GM12878 (cell line): ENCODE results near the gene IQUB. TPM values are rescaled to one million over a fixed set of nuclear protein-coding genes. Genes with fewer than 3 reads are reported as not detected.

Experiments
- ATAC-seq: fragments of 200-7000 bp; cut with Tn5 transposase; 3 replicates; pipeline ENCODE4 v1.9.1; 2020; ENCODE audit warnings: mild to moderate bottlenecking, moderate library complexity
- BruUV-seq: library from RNA; stranded (reverse); fragments of 400-500 nt; replicated peaks from 2 replicates; lab custom pipeline; 2021; lab: Mats Ljungman, UMichigan
- CTCF ChIA-PET: fragments of 300-600 bp; sonication (Branson Sonifier 250); formaldehyde crosslinking; extraction: SDS; loops from one replicate; lab custom pipeline; 2021; ENCODE audit warnings: inconsistent platforms; lab: Yijun Ruan, JAX
- POLR2A ChIA-PET: fragments of 350-600 bp; formaldehyde crosslinking; extraction: SDS; loops from one replicate; lab custom pipeline; 2021; ENCODE audit warnings: inconsistent platforms; lab: Charles Lee
- RAD21 ChIA-PET: fragments of 300-600 bp; sonication (Branson Sonifier 250); formaldehyde crosslinking; loops from one replicate; lab custom pipeline; 2023; ENCODE audit warnings: antibody characterized with exemption; ENCODE audit not compliant: unreplicated experiment; lab: Charles Lee
- SMC1A ChIA-PET: fragments of 300-600 bp; sonication (Branson Sonifier 250); formaldehyde crosslinking; loops from one replicate; lab custom pipeline; 2023; ENCODE audit not compliant: unreplicated experiment, uncharacterized antibody; lab: Charles Lee
- DNase-seq: peaks from one replicate; pipeline ENCODE4 v3.0.0-alpha.2; 2011; ENCODE audit warnings: low read depth, low spot score
- FAIRE-seq: peaks from 3 replicates; lab custom pipeline; 2011; peaks lifted over from hg19 to GRCh38; lab: Jason Lieb, UNC
- H2AFZ ChIP-seq: 2 replicates; pipeline ENCODE4 v1.6.0; 2011; ENCODE audit warnings: low read depth, low read length, control low read depth; ENCODE audit not compliant: control insufficient read depth
- H3K27ac ChIP-seq: 2 replicates; pipeline ENCODE4 v1.5.1; 2011; ENCODE audit warnings: control low read depth; ENCODE audit not compliant: control insufficient read depth, insufficient read depth
- H3K27me3 ChIP-seq, 2 experiments: replicated peaks in 1 of 2; 2 replicates each; pipeline versions ENCODE4 v1.6.0 to v1.6.1; 2011; ENCODE audit warnings: low read length in 1 of 2; ENCODE audit not compliant: control insufficient read depth in 2 of 2, insufficient read depth in 2 of 2
- H3K36me3 ChIP-seq, 2 experiments: 2 replicates each; pipeline ENCODE4 v1.5.1; 2011; ENCODE audit warnings: low read length in 1 of 2; ENCODE audit not compliant: control insufficient read depth in 2 of 2, insufficient read depth in 2 of 2
- H3K4me1 ChIP-seq: 2 replicates; pipeline ENCODE4 v1.6.1; 2011; ENCODE audit warnings: mild to moderate bottlenecking, low read length, moderate library complexity, mixed read lengths; ENCODE audit not compliant: control insufficient read depth, insufficient read depth
- H3K4me2 ChIP-seq: 2 replicates; pipeline ENCODE4 v1.6.0; 2011; ENCODE audit warnings: control low read depth; ENCODE audit not compliant: control insufficient read depth, insufficient read depth
- H3K4me3 ChIP-seq: fragments of 200-600 bp; sonication (generic); 2 replicates; pipeline ENCODE4 v1.5.1; 2016
- H3K79me2 ChIP-seq: 2 replicates; pipeline ENCODE4 v1.6.0; 2011; ENCODE audit warnings: low read length; ENCODE audit not compliant: control insufficient read depth, insufficient read depth
- H3K9ac ChIP-seq: 2 replicates; pipeline ENCODE4 v1.8.0; 2011; ENCODE audit warnings: low read length, control low read depth, mixed read lengths; ENCODE audit not compliant: control insufficient read depth, insufficient read depth
- H3K9me3 ChIP-seq: replicated peaks from 3 replicates; pipeline ENCODE4 v1.5.1; 2011; ENCODE audit warnings: mild to moderate bottlenecking, low read length; ENCODE audit not compliant: control insufficient read depth, insufficient read depth
- H4K20me1 ChIP-seq: 2 replicates; pipeline ENCODE4 v1.6.0; 2011; ENCODE audit not compliant: control insufficient read depth, insufficient read depth
- CHD4 ChIP-seq: fragments of 200-600 bp; sonication (generic); IDR thresholded peaks from 2 replicates; pipeline ENCODE4 v1.6.1; 2016; ENCODE audit warnings: mild to moderate bottlenecking
- MTA3 ChIP-seq: IDR thresholded peaks from 2 replicates; pipeline ENCODE4 v1.6.1; 2012; ENCODE audit warnings: low read length, inconsistent platforms, borderline replicate concordance
- NRF1 ChIP-seq: conservative IDR thresholded peaks from 2 replicates; pipeline ENCODE4 v1.6.1; 2011; ENCODE audit warnings: mild to moderate bottlenecking, low read depth, low read length, improper control_type of control experiment
- POLR2AphosphoS5 ChIP-seq: IDR thresholded peaks from 2 replicates; pipeline ENCODE4 v1.6.1; 2011; ENCODE audit warnings: mild to moderate bottlenecking, low read length, inconsistent platforms
- RFX5 ChIP-seq: IDR thresholded peaks from 2 replicates; pipeline ENCODE4 v1.6.1; 2011; ENCODE audit warnings: low read depth, low read length, improper control_type of control experiment
- RUNX3 ChIP-seq: IDR thresholded peaks from 2 replicates; pipeline ENCODE4 v1.6.1; 2012; ENCODE audit warnings: low read length, inconsistent platforms
- SIN3A ChIP-seq: IDR thresholded peaks from 2 replicates; pipeline ENCODE4 v1.6.1; 2012; ENCODE audit warnings: low read depth, low read length, improper control_type of control experiment
- SMARCA5 ChIP-seq: fragments of 450-650 bp; IDR thresholded peaks from 2 replicates; pipeline ENCODE4 v1.6.1; 2017; ENCODE audit warnings: mild to moderate bottlenecking
- TARDBP ChIP-seq: IDR thresholded peaks from 2 replicates; pipeline ENCODE4 v1.6.1; 2016; ENCODE audit warnings: borderline replicate concordance
- YY1 ChIP-seq: IDR thresholded peaks from 2 replicates; pipeline ENCODE4 v1.6.1; 2011; ENCODE audit warnings: low read depth, mild to moderate bottlenecking, low read length
- WGBS: methylation state at CpG from one replicate; pipeline ENCODE4 v1.1.6; 2016; ENCODE audit warnings: low lambda C conversion rate; ENCODE audit not compliant: insufficient replicate concordance, insufficient coverage; ENCODE audit errors: missing lambda C conversion rate; 5-methylcytosine and 5-hydroxymethylcytosine counted together
- in situ Hi-C: fragments of 300-500 bp; cut with MboI; formaldehyde crosslinking; loops from 9 replicates; pipeline ENCODE4 v1.14.3; 2018; ENCODE audit warnings: mixed read lengths
- intact Hi-C: fragments of 100-400 bp; cut with micrococcal nuclease; formaldehyde crosslinking; loops from one replicate; pipeline ENCODE4 v1.14.2; 2022; ENCODE audit not compliant: unreplicated experiment
- polyA plus RNA-seq, 11 experiments: library from polyadenylated mRNA; depleted of rRNA in 4 of 11; unstranded in 6 of 11; stranded (reverse) in 5 of 11; fragments of >200 nt; fragmentation: Nextera tagmentation in 4 of 11; fragmentation: Illumina TruSeq in 1 of 11; extraction: Ambion mirVana in 4 of 11; extraction: Trizol in 1 of 11; gene quantifications; 1 replicate in 1 of 11; 2 replicates in 10 of 11; pipeline versions ENCODE4 v1.2.1 to v1.2.3, GENCODE V29; 2011 to 2016; ENCODE audit warnings: inconsistent platforms in 2 of 11, missing spikeins in 2 of 11, low read depth in 1 of 11
- total RNA-seq, 4 experiments: library from RNA; depleted of rRNA in 3 of 4; stranded (reverse); fragments of >200 nt in 3 of 4; fragmentation: Illumina TruSeq in 1 of 4; extraction: Trizol in 1 of 4; gene quantifications; 2 replicates each; pipeline versions ENCODE4 v1.2.1 to v1.2.3, GENCODE V29; 2013 to 2021
- TF ChIP-seq, protein P1 (sequence below): IDR thresholded peaks from 2 replicates; pipeline ENCODE4 v1.6.1; 2012; ENCODE audit warnings: low read length, inconsistent platforms
- TF ChIP-seq, protein P2 (sequence below): fragments of 450-650 bp; IDR thresholded peaks from 2 replicates; pipeline ENCODE4 v1.6.1; 2017; ENCODE audit warnings: antibody characterized with exemption, mild to moderate bottlenecking, moderate library complexity

IQUB gene
- total and polyA plus RNA-seq, 10 of the 15 experiments (the other 5 are each of a cell fraction or from before 2014, with no cell fraction given), result 0.04 to 0.08 TPM; not detected in 8

DNA sequence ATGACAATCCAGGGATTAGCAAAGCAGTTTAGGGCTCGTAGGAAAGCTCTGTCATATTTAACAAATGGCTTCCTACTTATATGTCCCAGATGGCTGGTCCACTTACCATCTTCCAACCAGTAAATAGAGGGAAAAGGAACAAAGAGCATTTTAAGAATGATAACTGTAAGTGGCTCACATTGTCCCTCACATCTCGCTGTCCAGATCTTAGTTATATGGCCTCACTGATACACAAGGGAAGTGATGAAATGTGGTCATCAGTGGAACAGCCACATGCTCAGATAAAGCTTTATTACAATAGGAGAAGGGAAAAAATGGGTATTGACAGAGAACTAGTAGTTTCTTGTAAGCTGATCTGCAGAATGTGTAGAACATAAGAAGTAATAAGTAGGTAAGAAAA lies 35.8 kb downstream of the IQUB start:
- RAD21 ChIA-PET, result no interaction called here
- Histone ChIP-seq H3K4me3 (no peak overlapping the region), H2AFZ (no peak overlapping the region), H3K27ac (no peak overlapping the region), H3K4me2 (no peak overlapping the region), H3K9me3 (no peaks in the 10 kb centered on the region), H3K4me1 (no peaks in the 10 kb centered on the region), H4K20me1 (no peaks in the 10 kb centered on the region), H3K36me3 (no peaks in the 10 kb centered on the region), H3K9ac (no peak overlapping the region), H3K27me3 (no peaks in the 10 kb centered on the region), H3K79me2 (no peaks in the 10 kb centered on the region)
- DNase-seq, result no peak
- no peak for FAIRE-seq
- no TSS peak for BruUV-seq
- intact Hi-C loops, result loop anchor here (10.0 kb wide), 1 partner anchor 76 kb away; no protein-coding TSS in a partner anchor
- CTCF ChIA-PET, result interaction anchor here (1.4 kb wide), 1 partner anchor 42 kb away, joined by 3 read pairs; no protein-coding TSS in a partner anchor
- SMC1A ChIA-PET, result interaction anchor here (0.8 to 1.2 kb wide), 2 partner anchors 30 to 69 kb away, joined by 3 read pairs; no protein-coding TSS in a partner anchor
- ATAC-seq, result no peak
- 38% methylated on average over 2 of the region's 2 CpGs for WGBS
- in situ Hi-C loops, result loop anchor here (10.0 kb wide), 1 partner anchor 376 kb away; no protein-coding TSS in a partner anchor
- POLR2A ChIA-PET, result no interaction called here
- TF ChIP-seq SIN3A, result no peak
- TF ChIP-seq YY1, result no peak
- no peak for TF ChIP-seq SMARCA5
- no peak for TF ChIP-seq RUNX3
- no peak for TF ChIP-seq TARDBP
- TF ChIP-seq CHD4, result no peak
- TF ChIP-seq RFX5, result no peak
- TF ChIP-seq, protein P1, sequence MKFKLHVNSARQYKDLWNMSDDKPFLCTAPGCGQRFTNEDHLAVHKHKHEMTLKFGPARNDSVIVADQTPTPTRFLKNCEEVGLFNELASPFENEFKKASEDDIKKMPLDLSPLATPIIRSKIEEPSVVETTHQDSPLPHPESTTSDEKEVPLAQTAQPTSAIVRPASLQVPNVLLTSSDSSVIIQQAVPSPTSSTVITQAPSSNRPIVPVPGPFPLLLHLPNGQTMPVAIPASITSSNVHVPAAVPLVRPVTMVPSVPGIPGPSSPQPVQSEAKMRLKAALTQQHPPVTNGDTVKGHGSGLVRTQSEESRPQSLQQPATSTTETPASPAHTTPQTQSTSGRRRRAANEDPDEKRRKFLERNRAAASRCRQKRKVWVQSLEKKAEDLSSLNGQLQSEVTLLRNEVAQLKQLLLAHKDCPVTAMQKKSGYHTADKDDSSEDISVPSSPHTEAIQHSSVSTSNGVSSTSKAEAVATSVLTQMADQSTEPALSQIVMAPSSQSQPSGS, result no peak
- no peak for TF ChIP-seq NRF1
- TF ChIP-seq POLR2AphosphoS5, result no peak
- TF ChIP-seq, protein P2, sequence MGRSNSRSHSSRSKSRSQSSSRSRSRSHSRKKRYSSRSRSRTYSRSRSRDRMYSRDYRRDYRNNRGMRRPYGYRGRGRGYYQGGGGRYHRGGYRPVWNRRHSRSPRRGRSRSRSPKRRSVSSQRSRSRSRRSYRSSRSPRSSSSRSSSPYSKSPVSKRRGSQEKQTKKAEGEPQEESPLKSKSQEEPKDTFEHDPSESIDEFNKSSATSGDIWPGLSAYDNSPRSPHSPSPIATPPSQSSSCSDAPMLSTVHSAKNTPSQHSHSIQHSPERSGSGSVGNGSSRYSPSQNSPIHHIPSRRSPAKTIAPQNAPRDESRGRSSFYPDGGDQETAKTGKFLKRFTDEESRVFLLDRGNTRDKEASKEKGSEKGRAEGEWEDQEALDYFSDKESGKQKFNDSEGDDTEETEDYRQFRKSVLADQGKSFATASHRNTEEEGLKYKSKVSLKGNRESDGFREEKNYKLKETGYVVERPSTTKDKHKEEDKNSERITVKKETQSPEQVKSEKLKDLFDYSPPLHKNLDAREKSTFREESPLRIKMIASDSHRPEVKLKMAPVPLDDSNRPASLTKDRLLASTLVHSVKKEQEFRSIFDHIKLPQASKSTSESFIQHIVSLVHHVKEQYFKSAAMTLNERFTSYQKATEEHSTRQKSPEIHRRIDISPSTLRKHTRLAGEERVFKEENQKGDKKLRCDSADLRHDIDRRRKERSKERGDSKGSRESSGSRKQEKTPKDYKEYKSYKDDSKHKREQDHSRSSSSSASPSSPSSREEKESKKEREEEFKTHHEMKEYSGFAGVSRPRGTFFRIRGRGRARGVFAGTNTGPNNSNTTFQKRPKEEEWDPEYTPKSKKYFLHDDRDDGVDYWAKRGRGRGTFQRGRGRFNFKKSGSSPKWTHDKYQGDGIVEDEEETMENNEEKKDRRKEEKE, result no peak
- TF ChIP-seq MTA3, result no peak
